Keratinocyte (primary cell): ENCODE measurements around the gene FGGY. TPM values are rescaled to one million over a fixed set of nuclear protein-coding genes. Genes with fewer than 3 reads are reported as not detected.

Experiments used
- DNase-seq: peaks from one replicate; pipeline ENCODE4 v3.0.0-alpha.2; 2011; ENCODE audit warnings: low read depth, missing footprints, low spot score
- FAIRE-seq: peaks from 2 replicates; lab custom pipeline; 2011; peaks lifted over from hg19 to GRCh38; lab: Jason Lieb, UNC
- H2AFZ ChIP-seq: 2 replicates; pipeline ENCODE4 v1.6.0; 2012; ENCODE audit warnings: low read length, control low read depth, inconsistent platforms; ENCODE audit not compliant: control insufficient read depth
- H3K27ac ChIP-seq: 2 replicates; pipeline ENCODE4 v1.5.1; 2011; ENCODE audit warnings: low read length; ENCODE audit not compliant: control insufficient read depth, insufficient read depth
- H3K27me3 ChIP-seq: 3 replicates; pipeline ENCODE4 v1.6.0; 2011; ENCODE audit warnings: low read length; ENCODE audit not compliant: control insufficient read depth, insufficient read depth; ENCODE audit errors: extremely low read depth
- H3K36me3 ChIP-seq, 2 experiments: 2 replicates in 1 of 2; 3 replicates in 1 of 2; pipeline ENCODE4 v1.5.1; 2011; ENCODE audit warnings: low read length in 2 of 2, mild to moderate bottlenecking in 1 of 2; ENCODE audit not compliant: control insufficient read depth in 2 of 2, insufficient read depth in 2 of 2; ENCODE audit errors: extremely low read depth in 1 of 2
- H3K4me1 ChIP-seq: 3 replicates; pipeline ENCODE4 v1.5.1; 2011; ENCODE audit warnings: low read length; ENCODE audit not compliant: control insufficient read depth, insufficient read depth; ENCODE audit errors: extremely low read depth
- H3K4me2 ChIP-seq: 3 replicates; pipeline ENCODE4 v1.6.0; 2011; ENCODE audit warnings: low read depth, low read length; ENCODE audit not compliant: control insufficient read depth, insufficient read depth; ENCODE audit errors: extremely low read depth
- H3K4me3 ChIP-seq, 3 experiments: fragments of 200-600 bp in 1 of 3; sonication (generic) in 1 of 3; 2 replicates in 2 of 3; 3 replicates in 1 of 3; pipeline ENCODE4 v1.5.1; 2011 to 2016; ENCODE audit warnings: low read length in 3 of 3, mild to moderate bottlenecking in 3 of 3, control low read depth in 2 of 3, inconsistent platforms in 1 of 3, low read depth in 1 of 3, mixed read lengths in 1 of 3, mixed run types in 1 of 3, moderate library complexity in 1 of 3; ENCODE audit not compliant: control insufficient read depth in 2 of 3, insufficient read depth in 2 of 3; ENCODE audit errors: extremely low read depth in 1 of 3
- H3K79me2 ChIP-seq: 2 replicates; pipeline ENCODE4 v1.6.0; 2012; ENCODE audit warnings: low read length; ENCODE audit not compliant: control insufficient read depth, insufficient read depth
- H3K9ac ChIP-seq: 3 replicates; pipeline ENCODE4 v1.6.0; 2011; ENCODE audit warnings: low read length; ENCODE audit not compliant: control insufficient read depth, insufficient read depth; ENCODE audit errors: extremely low read depth
- H3K9me1 ChIP-seq: 3 replicates; pipeline ENCODE4 v1.6.0; 2011; ENCODE audit warnings: low read length; ENCODE audit not compliant: control insufficient read depth, insufficient read depth; ENCODE audit errors: extremely low read depth
- H3K9me3 ChIP-seq: 2 replicates; pipeline ENCODE4 v1.5.1; 2012; ENCODE audit warnings: low read depth, low read length; ENCODE audit not compliant: control insufficient read depth
- H4K20me1 ChIP-seq: 3 replicates; pipeline ENCODE4 v1.6.0; 2011; ENCODE audit warnings: low read length; ENCODE audit not compliant: control insufficient read depth, insufficient read depth; ENCODE audit errors: extremely low read depth
- CTCF ChIP-seq, 3 experiments: IDR thresholded peaks in 1 of 3; conservative IDR thresholded peaks in 1 of 3; optimal IDR thresholded peaks in 1 of 3; 2 replicates in 2 of 3; 3 replicates in 1 of 3; pipeline versions ENCODE3 to v1.5.1; 2011; ENCODE audit warnings: low read length in 3 of 3, mild to moderate bottlenecking in 3 of 3, moderate library complexity in 2 of 3, control low read depth in 1 of 3, inconsistent platforms in 1 of 3; ENCODE audit not compliant: insufficient read depth in 2 of 3; ENCODE audit errors: extremely low read depth in 1 of 3
- EZH2 ChIP-seq: IDR thresholded peaks from one replicate; pipeline ENCODE4 v1.6.1; 2012; ENCODE audit warnings: inconsistent platforms, mild to moderate bottlenecking, low read length, moderate library complexity
- dilution Hi-C: fragments of 300-500 bp; cut with MboI; formaldehyde crosslinking; loops from one replicate; pipeline ENCODE4 v1.7.0; 2020; ENCODE audit warnings: low sequenced_read_pairs; ENCODE audit not compliant: extremely low pct_ligation_motif_present
- polyA plus RNA-seq, 5 experiments: library from polyadenylated mRNA; depleted of rRNA in 3 of 5; stranded (reverse) in 3 of 5; stranded (forward) in 1 of 5; unstranded in 1 of 5; fragments of >200 nt; gene quantifications; 1 replicate in 1 of 5; 2 replicates in 3 of 5; 3 replicates in 1 of 5; pipeline versions ENCODE4 v1.2.1 to v1.2.3, GENCODE V29; 2011 to 2012; ENCODE audit warnings: missing spikeins in 2 of 5, low read depth in 1 of 5, low replicate concordance in 1 of 5

Gene FGGY
- polyA plus RNA-seq, 1 donor (not counting 4 experiments of a cell fraction or from before 2014, with no cell fraction given): 16.6 TPM

- Histone ChIP-seq H3K79me2 (no peaks in the 10 kb centered on the region), H3K4me2 (no peak overlapping the region), H3K27ac (no peak overlapping the region), H3K36me3 (no peaks in the 10 kb centered on the region), H3K4me1 (no peaks in the 10 kb centered on the region), H3K9me3 (no peaks in the 10 kb centered on the region), H3K4me3 (no peak overlapping the region), H4K20me1 (no peaks in the 10 kb centered on the region), H3K9me1 (no peaks in the 10 kb centered on the region), H2AFZ (no peak overlapping the region), H3K9ac (no peak overlapping the region), H3K27me3 (no peaks in the 10 kb centered on the region)
- TF ChIP-seq EZH2: no peak
- TF ChIP-seq CTCF (optimal IDR thresholded peaks at IDR 0.05 in 1 of 3, IDR thresholded peaks at IDR 0.05 in 1 of 3, conservative IDR thresholded peaks at IDR 0.05 in 1 of 3; ENCODE audit: extremely low read depth in 1 of 3, insufficient read depth in 2 of 3, low read length in 3 of 3): no peak
- dilution Hi-C loops: no loop called here
- DNase-seq (no peak), FAIRE-seq (peak; percentile 49)
Observed at GRCh38 chr1:59682396-59683080, 385.6 kb downstream of the FGGY start.

- no peak for DNase-seq
- Histone ChIP-seq H3K27ac (no peak overlapping the region), H3K9me1 (no peaks in the 10 kb centered on the region), H3K79me2 (no peaks in the 10 kb centered on the region), H3K4me2 (no peak overlapping the region), H3K36me3 (no peaks in the 10 kb centered on the region), H3K27me3 (no peaks in the 10 kb centered on the region), H3K9me3 (no peaks in the 10 kb centered on the region), H4K20me1 (no peaks in the 10 kb centered on the region), H3K4me3 (no peak overlapping the region), H2AFZ (no peak overlapping the region), H3K9ac (no peak overlapping the region), H3K4me1 (no peaks in the 10 kb centered on the region)
- TF ChIP-seq EZH2 (no peak), CTCF (optimal IDR thresholded peaks at IDR 0.05 in 1 of 3, IDR thresholded peaks at IDR 0.05 in 1 of 3, conservative IDR thresholded peaks at IDR 0.05 in 1 of 3; ENCODE audit: extremely low read depth in 1 of 3, insufficient read depth in 2 of 3, low read length in 3 of 3) (no peak)
- no peak for FAIRE-seq
- dilution Hi-C loops: no loop called here
Observed at GRCh38 chr1:59683197-59683596, 386.3 kb downstream of the FGGY start.
